HepG2 (cell line): ENCODE data around the gene GFPT1. TPM values are rescaled to one million over a fixed set of nuclear protein-coding genes. Genes with fewer than 3 reads are reported as not detected.
A peak's percentile ranks its signal among the peaks of the same experiment; 100 is the strongest.

Source experiments
- CAMTA2 ChIP-seq: sonication (generic); formaldehyde crosslinking; IDR thresholded peaks from 2 replicates; pipeline ENCODE4 v1.4.0; 2020; ENCODE audit warnings: mild to moderate bottlenecking, missing genetic modification reagents, borderline replicate concordance
- CEBPB ChIP-seq: IDR thresholded peaks from 2 replicates; pipeline ENCODE4 v1.6.1; 2011; ENCODE audit warnings: low read depth, low read length, improper control_type of control experiment, borderline replicate concordance
- CENPX ChIP-seq: sonication (generic); formaldehyde crosslinking; IDR thresholded peaks from 2 replicates; pipeline ENCODE4 v1.9.0; 2021; ENCODE audit warnings: mild to moderate bottlenecking, missing genetic modification reagents, moderate library complexity
- DPF2 ChIP-seq: sonication (generic); formaldehyde crosslinking; IDR thresholded peaks from 2 replicates; pipeline ENCODE4 v1.4.0; 2020; ENCODE audit warnings: mild to moderate bottlenecking, low read depth, missing genetic modification reagents, borderline replicate concordance
- FOXK1 ChIP-seq: sonication (generic); formaldehyde crosslinking; IDR thresholded peaks from 2 replicates; pipeline ENCODE4 v1.4.0; 2020; ENCODE audit warnings: low read depth, missing genetic modification reagents, borderline replicate concordance
- GZF1 ChIP-seq: sonication (generic); formaldehyde crosslinking; IDR thresholded peaks from 2 replicates; pipeline ENCODE4 v1.5.1; 2020; ENCODE audit warnings: mild to moderate bottlenecking, missing genetic modification reagents
- HOXA9 ChIP-seq: sonication (generic); formaldehyde crosslinking; IDR thresholded peaks from 2 replicates; pipeline ENCODE4 v1.8.1; 2022; ENCODE audit warnings: missing genetic modification reagents, mild to moderate bottlenecking, moderate library complexity, borderline replicate concordance
- POLR2AphosphoS5 ChIP-seq: IDR thresholded peaks from 2 replicates; pipeline ENCODE4 v1.6.1; 2012; ENCODE audit warnings: low read depth, low read length
- SCMH1 ChIP-seq: sonication (generic); formaldehyde crosslinking; IDR thresholded peaks from 2 replicates; pipeline ENCODE4 v1.9.0; 2021; ENCODE audit warnings: missing genetic modification reagents, mild to moderate bottlenecking, borderline replicate concordance
- SIX1 ChIP-seq: sonication (generic); formaldehyde crosslinking; IDR thresholded peaks from 2 replicates; pipeline ENCODE4 v1.4.0; 2020; ENCODE audit warnings: missing genetic modification reagents, borderline replicate concordance
- SP140L ChIP-seq: sonication (generic); formaldehyde crosslinking; IDR thresholded peaks from 2 replicates; pipeline ENCODE4 v1.4.0; 2020; ENCODE audit warnings: missing genetic modification reagents, borderline replicate concordance
- ZKSCAN1 ChIP-seq: fragments of 150-350 bp; IDR thresholded peaks from 2 replicates; pipeline ENCODE4 v1.6.1; 2014; ENCODE audit warnings: low read length
- ZNF263 ChIP-seq: sonication (generic); formaldehyde crosslinking; IDR thresholded peaks from 2 replicates; pipeline ENCODE4 v1.4.0; 2020; ENCODE audit warnings: missing genetic modification reagents
- ZNF530 ChIP-seq: sonication (generic); formaldehyde crosslinking; IDR thresholded peaks from 2 replicates; pipeline ENCODE4 v1.5.0; 2020; ENCODE audit warnings: low read depth, mild to moderate bottlenecking, missing genetic modification reagents
- ZNF749 ChIP-seq: sonication (generic); formaldehyde crosslinking; IDR thresholded peaks from 2 replicates; pipeline ENCODE4 v1.8.0; 2022; ENCODE audit warnings: mild to moderate bottlenecking, missing genetic modification reagents, moderate library complexity, borderline replicate concordance
- ZNF891 ChIP-seq: sonication (generic); formaldehyde crosslinking; IDR thresholded peaks from 2 replicates; pipeline ENCODE4 v1.5.0; 2020; ENCODE audit warnings: mild to moderate bottlenecking, missing genetic modification reagents
- ZZZ3 ChIP-seq: sonication (generic); formaldehyde crosslinking; IDR thresholded peaks from 2 replicates; pipeline ENCODE4 v1.4.0; 2020; ENCODE audit warnings: missing genetic modification reagents, mild to moderate bottlenecking, borderline replicate concordance
- polyA plus RNA-seq, 8 experiments: library from polyadenylated mRNA; depleted of rRNA in 3 of 8; stranded (reverse) in 7 of 8; unstranded in 1 of 8; fragments of >200 nt; fragmentation: Illumina TruSeq in 4 of 8; extraction: Trizol in 4 of 8; gene quantifications; 2 replicates each; pipeline versions ENCODE4 v1.2.1 to v1.2.3, GENCODE V29; 2011 to 2016; ENCODE audit warnings: low read depth in 4 of 8, missing spikeins in 1 of 8, mixed read lengths in 1 of 8; ENCODE audit not compliant: insufficient read depth in 1 of 8
- total RNA-seq, 5 experiments: library from RNA; depleted of rRNA; stranded (reverse); fragments of >200 nt; fragmentation: Illumina TruSeq; extraction: Trizol; gene quantifications; 2 replicates each; pipeline ENCODE4 v1.2.3, GENCODE V29; 2016; ENCODE audit warnings: low read depth in 1 of 5
- TF ChIP-seq, protein P1 (sequence below): sonication (generic); formaldehyde crosslinking; IDR thresholded peaks from 2 replicates; pipeline ENCODE4 v1.5.0; 2020; ENCODE audit warnings: missing genetic modification reagents, mild to moderate bottlenecking, borderline replicate concordance
- TF ChIP-seq, protein P2 (sequence below): sonication (generic); formaldehyde crosslinking; IDR thresholded peaks from 2 replicates; pipeline ENCODE4 v1.4.0; 2020; ENCODE audit warnings: mild to moderate bottlenecking, missing genetic modification reagents
- TF ChIP-seq, protein P3 (sequence below): sonication (generic); formaldehyde crosslinking; IDR thresholded peaks from 2 replicates; pipeline ENCODE4 v1.5.0; 2020; ENCODE audit warnings: missing genetic modification reagents
- TF ChIP-seq, protein P4 (sequence below): sonication (generic); formaldehyde crosslinking; IDR thresholded peaks from 2 replicates; pipeline ENCODE4 v1.8.1; 2023; ENCODE audit warnings: mild to moderate bottlenecking, missing genetic modification reagents

The GFPT1 gene
- total and polyA plus RNA-seq, 2 of the 13 experiments (the other 11 are each of a cell fraction or from before 2014, with no cell fraction given): 24.0 to 84.9 TPM

DNA sequence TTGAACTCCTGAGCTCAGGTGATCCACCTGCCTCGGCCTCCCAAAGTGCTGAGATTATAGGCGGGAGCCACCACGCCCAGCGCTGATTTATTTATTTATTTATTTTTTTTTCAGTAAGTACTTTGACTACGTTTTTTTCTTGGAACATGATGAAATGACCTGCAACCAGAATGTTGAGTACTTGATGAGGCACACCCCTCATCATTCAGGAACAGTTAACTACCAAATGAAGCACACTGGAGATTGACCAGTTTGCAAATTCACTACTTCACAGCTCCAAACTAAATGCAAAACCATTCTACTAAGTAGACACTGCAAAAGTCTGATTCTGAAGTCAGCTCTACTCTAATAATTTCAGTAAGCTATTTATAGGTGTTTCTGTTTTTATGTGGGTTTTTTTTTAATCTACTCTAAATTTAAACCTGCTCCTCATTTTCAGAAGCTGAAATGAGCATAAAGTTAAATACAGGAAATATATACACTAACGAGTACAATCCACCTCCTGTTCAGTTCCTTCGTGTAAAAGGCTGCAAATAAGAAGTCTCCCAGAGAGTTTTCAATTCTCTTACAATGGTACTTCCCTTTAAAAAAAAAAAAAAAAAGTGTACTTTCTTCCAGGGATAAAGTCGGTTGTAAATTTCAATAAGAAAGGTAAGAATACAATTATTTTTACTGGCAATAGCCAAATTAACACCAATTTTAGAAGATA lies 1.4 kb downstream of the GFPT1 start (continued):
- no peak for TF ChIP-seq FOXK1 (CRISPR knock-in tag)
- TF ChIP-seq, protein P1, sequence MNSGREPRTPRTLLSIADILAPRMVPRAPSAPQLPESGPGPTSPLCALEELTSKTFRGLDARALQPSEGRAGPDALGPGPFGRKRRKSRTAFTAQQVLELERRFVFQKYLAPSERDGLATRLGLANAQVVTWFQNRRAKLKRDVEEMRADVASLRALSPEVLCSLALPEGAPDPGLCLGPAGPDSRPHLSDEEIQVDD (CRISPR knock-in tag): no peak
- no peak for TF ChIP-seq DPF2 (CRISPR knock-in tag)
- TF ChIP-seq HOXA9: no peak
- TF ChIP-seq GZF1: no peak
- TF ChIP-seq CAMTA2 (CRISPR knock-in tag): no peak
- no peak for TF ChIP-seq POLR2AphosphoS5
- TF ChIP-seq, protein P2, sequence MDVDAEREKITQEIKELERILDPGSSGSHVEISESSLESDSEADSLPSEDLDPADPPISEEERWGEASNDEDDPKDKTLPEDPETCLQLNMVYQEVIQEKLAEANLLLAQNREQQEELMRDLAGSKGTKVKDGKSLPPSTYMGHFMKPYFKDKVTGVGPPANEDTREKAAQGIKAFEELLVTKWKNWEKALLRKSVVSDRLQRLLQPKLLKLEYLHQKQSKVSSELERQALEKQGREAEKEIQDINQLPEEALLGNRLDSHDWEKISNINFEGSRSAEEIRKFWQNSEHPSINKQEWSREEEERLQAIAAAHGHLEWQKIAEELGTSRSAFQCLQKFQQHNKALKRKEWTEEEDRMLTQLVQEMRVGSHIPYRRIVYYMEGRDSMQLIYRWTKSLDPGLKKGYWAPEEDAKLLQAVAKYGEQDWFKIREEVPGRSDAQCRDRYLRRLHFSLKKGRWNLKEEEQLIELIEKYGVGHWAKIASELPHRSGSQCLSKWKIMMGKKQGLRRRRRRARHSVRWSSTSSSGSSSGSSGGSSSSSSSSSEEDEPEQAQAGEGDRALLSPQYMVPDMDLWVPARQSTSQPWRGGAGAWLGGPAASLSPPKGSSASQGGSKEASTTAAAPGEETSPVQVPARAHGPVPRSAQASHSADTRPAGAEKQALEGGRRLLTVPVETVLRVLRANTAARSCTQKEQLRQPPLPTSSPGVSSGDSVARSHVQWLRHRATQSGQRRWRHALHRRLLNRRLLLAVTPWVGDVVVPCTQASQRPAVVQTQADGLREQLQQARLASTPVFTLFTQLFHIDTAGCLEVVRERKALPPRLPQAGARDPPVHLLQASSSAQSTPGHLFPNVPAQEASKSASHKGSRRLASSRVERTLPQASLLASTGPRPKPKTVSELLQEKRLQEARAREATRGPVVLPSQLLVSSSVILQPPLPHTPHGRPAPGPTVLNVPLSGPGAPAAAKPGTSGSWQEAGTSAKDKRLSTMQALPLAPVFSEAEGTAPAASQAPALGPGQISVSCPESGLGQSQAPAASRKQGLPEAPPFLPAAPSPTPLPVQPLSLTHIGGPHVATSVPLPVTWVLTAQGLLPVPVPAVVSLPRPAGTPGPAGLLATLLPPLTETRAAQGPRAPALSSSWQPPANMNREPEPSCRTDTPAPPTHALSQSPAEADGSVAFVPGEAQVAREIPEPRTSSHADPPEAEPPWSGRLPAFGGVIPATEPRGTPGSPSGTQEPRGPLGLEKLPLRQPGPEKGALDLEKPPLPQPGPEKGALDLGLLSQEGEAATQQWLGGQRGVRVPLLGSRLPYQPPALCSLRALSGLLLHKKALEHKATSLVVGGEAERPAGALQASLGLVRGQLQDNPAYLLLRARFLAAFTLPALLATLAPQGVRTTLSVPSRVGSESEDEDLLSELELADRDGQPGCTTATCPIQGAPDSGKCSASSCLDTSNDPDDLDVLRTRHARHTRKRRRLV (CRISPR knock-in tag): no peak
- TF ChIP-seq ZNF530 (CRISPR knock-in tag): no peak
- peak; percentile 22; the same call in 1 of the 2 replicates for TF ChIP-seq CEBPB
- no peak for TF ChIP-seq SIX1 (CRISPR knock-in tag)
- TF ChIP-seq, protein P3, sequence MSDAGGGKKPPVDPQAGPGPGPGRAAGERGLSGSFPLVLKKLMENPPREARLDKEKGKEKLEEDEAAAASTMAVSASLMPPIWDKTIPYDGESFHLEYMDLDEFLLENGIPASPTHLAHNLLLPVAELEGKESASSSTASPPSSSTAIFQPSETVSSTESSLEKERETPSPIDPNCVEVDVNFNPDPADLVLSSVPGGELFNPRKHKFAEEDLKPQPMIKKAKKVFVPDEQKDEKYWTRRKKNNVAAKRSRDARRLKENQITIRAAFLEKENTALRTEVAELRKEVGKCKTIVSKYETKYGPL (CRISPR knock-in tag): no peak
- TF ChIP-seq ZNF263 (CRISPR knock-in tag): no peak
- no peak for TF ChIP-seq ZZZ3 (CRISPR knock-in tag)
- TF ChIP-seq ZKSCAN1: no peak
- TF ChIP-seq ZNF749 (CRISPR knock-in tag): no peak
- TF ChIP-seq SP140L (CRISPR knock-in tag): no peak
- TF ChIP-seq SCMH1 (CRISPR knock-in tag): no peak
- TF ChIP-seq ZNF891: no peak
- TF ChIP-seq, protein P4, sequence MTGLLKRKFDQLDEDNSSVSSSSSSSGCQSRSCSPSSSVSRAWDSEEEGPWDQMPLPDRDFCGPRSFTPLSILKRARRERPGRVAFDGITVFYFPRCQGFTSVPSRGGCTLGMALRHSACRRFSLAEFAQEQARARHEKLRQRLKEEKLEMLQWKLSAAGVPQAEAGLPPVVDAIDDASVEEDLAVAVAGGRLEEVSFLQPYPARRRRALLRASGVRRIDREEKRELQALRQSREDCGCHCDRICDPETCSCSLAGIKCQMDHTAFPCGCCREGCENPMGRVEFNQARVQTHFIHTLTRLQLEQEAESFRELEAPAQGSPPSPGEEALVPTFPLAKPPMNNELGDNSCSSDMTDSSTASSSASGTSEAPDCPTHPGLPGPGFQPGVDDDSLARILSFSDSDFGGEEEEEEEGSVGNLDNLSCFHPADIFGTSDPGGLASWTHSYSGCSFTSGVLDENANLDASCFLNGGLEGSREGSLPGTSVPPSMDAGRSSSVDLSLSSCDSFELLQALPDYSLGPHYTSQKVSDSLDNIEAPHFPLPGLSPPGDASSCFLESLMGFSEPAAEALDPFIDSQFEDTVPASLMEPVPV (CRISPR knock-in tag): no peak
- no peak for TF ChIP-seq CENPX
